SK-N-SH (cell line): ENCODE data around the gene DNAH11.

Experiments
- MAX ChIP-seq: IDR thresholded peaks from 2 replicates; pipeline ENCODE4 v1.4.0; 2012; ENCODE audit warnings: low read depth
- RAD21 ChIP-seq: IDR thresholded peaks from 2 replicates; pipeline ENCODE4 v1.6.1; 2012; ENCODE audit warnings: mild to moderate bottlenecking, low read length
- REST ChIP-seq: IDR thresholded peaks from 2 replicates; pipeline ENCODE4 v1.6.1; 2012; ENCODE audit warnings: mild to moderate bottlenecking, low read depth, low read length, moderate library complexity

GRCh38 chr7:21942955-21943354, 400.1 kb downstream of the DNAH11 start:
- no peak for TF ChIP-seq RAD21
- no peak for TF ChIP-seq MAX
- no peak for TF ChIP-seq REST
